SU-DHL-6 (cell line): ENCODE measurements around the gene SF3B1.

Experiments used
- CTCF ChIP-seq: fragments of 200-600 bp; sonication (generic); IDR thresholded peaks from one replicate; pipeline ENCODE4 v1.5.1; 2017; ENCODE audit warnings: antibody characterized with exemption, mild to moderate bottlenecking, low read length, moderate library complexity; ENCODE audit not compliant: insufficient read depth, poor library complexity, severe bottlenecking
- EZH2phosphoT487 ChIP-seq: fragments of 200-600 bp; sonication (generic), shearing (Covaris generic); conservative IDR thresholded peaks from 2 replicates; pipeline ENCODE4 v1.6.1; 2018; ENCODE audit warnings: mild to moderate bottlenecking, antibody characterized with exemption, low read length, moderate library complexity, mixed read lengths

GRCh38 chr2:197359859-197360258 is 75.0 kb downstream of the SF3B1 start:
- TF ChIP-seq CTCF (peak; percentile 24), EZH2phosphoT487 (no peak)
